GM12864 (cell line): ENCODE data around the gene ZDHHC11.

Experiments
- DNase-seq: peaks from one replicate; pipeline ENCODE4 v3.0.0-alpha.2; 2011; ENCODE audit warnings: low read depth
- H3K4me3 ChIP-seq: 2 replicates; pipeline ENCODE4 v1.5.1; 2011; ENCODE audit warnings: mild to moderate bottlenecking, low read depth, low read length, control low read depth
- TF ChIP-seq, protein P1 (sequence below): IDR thresholded peaks from 2 replicates; pipeline ENCODE4 v1.5.1; 2011; ENCODE audit warnings: low read depth, mild to moderate bottlenecking, moderate library complexity, low read length, control low read depth, inconsistent platforms; ENCODE audit errors: missing control alignments

The ZDHHC11 gene

DNA sequence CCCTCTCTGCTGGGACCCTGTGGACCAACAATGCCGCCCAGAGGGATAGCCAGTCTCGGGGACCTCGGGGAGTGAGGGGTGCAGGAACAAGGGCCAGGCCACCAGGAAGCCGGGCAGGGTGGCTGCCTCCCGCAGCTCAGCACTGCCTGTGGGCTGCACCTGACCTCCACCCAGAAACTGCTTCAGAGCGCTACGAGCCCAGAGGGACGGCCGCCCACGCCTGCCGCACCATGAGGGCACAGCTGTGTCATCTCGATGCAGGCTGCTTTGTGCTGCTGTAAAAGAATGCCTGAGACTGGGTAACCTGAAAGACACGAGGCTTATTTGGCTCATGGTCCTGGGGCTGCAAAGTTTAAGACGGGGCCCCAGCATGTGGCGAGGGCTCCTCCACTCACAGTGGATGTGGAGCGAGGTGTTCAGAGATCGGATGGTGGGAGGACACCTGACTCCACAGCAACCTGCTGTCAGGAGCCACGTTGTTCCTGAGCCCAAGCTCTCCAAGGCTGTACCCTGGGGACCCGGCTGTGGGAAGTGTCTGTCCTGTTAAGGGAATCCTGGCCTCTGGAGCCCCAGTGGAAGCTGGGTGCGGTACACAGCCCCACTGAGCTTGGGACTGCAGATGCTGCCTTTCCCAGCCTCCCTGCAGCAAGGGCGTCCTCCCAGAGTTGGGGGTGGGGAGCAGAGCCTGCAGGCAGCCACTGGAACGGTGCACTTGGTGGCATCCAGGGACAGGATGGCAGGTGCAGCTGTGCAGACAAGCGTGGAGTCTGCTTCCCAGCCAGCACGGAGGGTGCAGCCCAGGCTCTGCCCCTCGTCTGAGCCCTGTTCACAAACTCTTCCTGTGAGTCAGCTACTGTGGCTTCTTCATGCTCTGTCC is 11.8 kb upstream of the ZDHHC11 start:
- TF ChIP-seq, protein P1, sequence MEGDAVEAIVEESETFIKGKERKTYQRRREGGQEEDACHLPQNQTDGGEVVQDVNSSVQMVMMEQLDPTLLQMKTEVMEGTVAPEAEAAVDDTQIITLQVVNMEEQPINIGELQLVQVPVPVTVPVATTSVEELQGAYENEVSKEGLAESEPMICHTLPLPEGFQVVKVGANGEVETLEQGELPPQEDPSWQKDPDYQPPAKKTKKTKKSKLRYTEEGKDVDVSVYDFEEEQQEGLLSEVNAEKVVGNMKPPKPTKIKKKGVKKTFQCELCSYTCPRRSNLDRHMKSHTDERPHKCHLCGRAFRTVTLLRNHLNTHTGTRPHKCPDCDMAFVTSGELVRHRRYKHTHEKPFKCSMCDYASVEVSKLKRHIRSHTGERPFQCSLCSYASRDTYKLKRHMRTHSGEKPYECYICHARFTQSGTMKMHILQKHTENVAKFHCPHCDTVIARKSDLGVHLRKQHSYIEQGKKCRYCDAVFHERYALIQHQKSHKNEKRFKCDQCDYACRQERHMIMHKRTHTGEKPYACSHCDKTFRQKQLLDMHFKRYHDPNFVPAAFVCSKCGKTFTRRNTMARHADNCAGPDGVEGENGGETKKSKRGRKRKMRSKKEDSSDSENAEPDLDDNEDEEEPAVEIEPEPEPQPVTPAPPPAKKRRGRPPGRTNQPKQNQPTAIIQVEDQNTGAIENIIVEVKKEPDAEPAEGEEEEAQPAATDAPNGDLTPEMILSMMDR, result no peak
- no peak for DNase-seq
- no peak overlapping the region for H3K4me3 ChIP-seq

DNA sequence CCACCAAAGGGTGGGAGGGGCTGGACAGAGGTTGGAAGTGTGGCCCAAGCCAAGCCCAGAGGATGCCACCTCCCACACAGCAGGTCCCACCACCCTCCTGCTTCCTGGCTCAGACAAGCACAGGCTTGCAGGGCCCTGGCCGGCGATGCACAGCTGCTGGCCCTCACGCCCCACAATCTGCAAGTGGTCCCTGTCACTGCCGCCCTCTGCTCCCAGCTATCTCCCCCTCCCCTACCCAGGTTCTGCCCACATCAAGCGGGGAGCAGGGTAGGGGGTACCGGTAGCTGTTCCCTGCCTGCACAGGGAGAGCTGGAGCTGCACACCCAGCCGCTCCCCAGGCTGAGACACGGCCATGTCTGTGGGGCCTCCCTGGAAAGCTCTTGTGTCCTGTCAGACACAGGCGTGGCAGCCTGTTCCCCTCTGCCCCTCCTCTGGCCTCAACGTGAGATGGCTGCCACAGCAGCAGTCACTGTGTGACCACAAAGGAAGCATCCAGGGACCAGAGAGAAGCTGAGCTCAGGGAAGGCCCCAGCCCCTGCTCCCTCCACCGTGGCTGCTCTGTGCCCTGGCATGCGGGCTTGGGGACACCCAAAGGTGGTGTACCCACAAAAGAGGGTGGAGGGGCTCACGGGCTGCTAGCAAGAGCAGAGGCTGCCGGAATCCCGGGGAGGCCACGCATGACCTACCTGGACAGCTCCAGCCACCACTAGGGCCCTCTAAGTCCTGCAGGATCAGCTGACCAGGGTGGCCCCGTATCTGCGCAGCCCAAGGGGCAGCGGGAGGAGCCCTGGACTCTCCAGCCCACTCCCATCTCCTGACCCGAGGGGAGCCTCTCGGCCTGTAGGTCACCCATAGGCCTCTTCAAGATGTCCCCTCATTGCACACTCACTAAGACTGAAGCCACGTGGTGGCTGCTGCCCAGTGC is 10.9 kb upstream of the ZDHHC11 start:
- TF ChIP-seq, protein P1, result no peak
- no peak overlapping the region for H3K4me3 ChIP-seq
- DNase-seq, result no peak

DNA sequence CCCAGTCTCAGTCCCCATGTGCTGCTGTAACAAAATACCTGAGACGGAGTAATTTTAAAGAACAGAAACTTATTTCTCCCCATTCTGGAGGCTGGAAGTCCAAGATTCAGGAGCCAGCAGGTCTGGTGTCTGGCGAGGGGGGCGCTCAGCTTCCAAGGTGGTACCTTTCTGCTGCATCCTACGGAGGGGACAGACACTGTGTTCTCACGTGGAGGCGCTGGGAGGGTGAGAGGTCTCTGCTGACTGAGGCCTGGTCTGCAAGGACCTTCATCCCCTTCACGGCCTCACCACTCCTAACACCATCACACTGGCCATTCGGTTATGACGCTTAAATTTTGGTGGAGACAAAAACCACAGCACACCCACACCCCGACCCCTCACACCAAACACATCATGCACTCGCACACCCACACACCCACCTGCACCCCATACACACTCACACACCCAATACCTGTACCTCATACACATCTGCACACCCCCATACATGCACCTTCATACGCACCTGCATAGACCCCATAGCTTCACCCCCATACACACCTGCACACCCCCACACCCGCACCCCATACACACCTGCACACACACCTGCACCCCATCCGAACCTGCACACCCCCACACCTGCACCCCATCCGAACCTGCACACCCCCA is 9.8 kb upstream of the ZDHHC11 start:
- TF ChIP-seq, protein P1, result no peak
- H3K4me3 ChIP-seq, result no peak overlapping the region
- DNase-seq, result no peak

DNA sequence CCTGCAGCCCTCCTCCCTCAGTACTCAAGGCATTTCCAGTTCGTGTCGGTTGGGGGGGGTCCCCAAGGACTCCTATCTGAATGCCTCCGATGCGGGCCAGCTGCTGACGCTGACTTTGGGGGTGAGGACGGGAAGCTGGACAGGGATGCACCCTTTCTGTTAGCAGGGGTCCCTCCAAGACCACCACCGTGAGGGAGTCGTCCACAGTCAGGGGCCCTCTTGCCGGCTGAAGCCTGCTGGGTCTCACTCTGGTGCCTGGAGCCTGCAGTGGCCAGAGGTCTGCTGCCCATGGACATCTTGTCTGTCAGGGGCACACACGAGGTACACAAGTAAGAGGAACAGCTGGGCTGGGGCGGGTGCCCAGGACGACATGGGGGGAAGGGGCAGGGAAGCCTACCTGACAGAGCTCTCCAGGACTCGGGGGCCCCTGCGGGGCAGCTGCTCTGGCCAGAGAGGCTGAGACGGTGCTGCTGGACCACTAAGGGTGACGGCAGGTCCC is 9.1 kb upstream of the ZDHHC11 start:
- H3K4me3 ChIP-seq, result no peak overlapping the region
- TF ChIP-seq, protein P1, result no peak

DNA sequence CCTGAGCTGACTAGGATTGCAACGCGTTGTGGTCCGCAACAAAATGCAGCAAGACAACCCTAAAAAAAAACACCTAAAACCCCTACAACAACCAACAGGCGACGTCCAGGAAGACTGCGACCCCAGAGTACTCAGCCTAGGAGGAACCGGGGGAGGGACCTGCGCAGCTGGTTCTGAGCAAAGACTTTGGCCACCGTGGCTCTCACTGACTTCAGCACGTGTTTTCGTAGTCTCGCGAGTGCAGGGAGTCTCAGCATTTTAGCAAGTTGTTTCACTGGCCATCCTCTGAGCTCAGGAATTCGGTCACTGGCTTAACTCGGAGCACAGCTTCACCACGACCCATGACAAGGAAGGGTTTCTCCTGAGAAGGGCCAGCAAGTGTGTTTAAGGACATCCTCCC is 8.6 kb upstream of the ZDHHC11 start:
- no peak for DNase-seq
- no peak overlapping the region for H3K4me3 ChIP-seq
- TF ChIP-seq, protein P1, result no peak

More for the DNA sequence above, 9.1 kb upstream of the ZDHHC11 start:
- no peak for DNase-seq

DNA sequence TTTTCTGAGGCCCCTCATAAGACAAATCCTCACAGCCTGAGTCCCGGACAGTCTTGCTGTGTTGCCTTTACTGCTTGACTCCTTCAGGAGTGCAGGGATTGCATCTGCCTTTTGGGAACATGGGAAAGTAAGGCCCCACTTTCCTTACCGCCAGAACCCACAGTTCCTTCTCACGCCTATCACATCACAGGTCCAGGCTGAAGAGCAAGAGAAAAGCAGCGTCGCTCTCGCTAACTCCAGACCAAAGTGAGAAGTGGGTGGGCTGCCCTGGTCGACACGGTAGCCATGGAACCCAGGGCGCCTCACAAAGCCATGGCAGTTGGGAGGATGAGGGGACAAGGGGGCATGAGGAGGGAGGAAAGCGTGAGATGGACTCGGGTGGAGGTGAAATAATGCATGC is 7.9 kb upstream of the ZDHHC11 start:
- no peak for DNase-seq
- no peak overlapping the region for H3K4me3 ChIP-seq
- TF ChIP-seq, protein P1, result no peak
